ENCODE measurements around the gene CLEC2D.
A peak's percentile ranks its signal among the peaks of the same experiment; 100 is the strongest.
"Not testable (repeated sequence)": the region's sequence is repeated elsewhere in the genome, so short reads cannot be mapped to it uniquely, and the experiment has no call there.

The CLEC2D gene

DNA sequence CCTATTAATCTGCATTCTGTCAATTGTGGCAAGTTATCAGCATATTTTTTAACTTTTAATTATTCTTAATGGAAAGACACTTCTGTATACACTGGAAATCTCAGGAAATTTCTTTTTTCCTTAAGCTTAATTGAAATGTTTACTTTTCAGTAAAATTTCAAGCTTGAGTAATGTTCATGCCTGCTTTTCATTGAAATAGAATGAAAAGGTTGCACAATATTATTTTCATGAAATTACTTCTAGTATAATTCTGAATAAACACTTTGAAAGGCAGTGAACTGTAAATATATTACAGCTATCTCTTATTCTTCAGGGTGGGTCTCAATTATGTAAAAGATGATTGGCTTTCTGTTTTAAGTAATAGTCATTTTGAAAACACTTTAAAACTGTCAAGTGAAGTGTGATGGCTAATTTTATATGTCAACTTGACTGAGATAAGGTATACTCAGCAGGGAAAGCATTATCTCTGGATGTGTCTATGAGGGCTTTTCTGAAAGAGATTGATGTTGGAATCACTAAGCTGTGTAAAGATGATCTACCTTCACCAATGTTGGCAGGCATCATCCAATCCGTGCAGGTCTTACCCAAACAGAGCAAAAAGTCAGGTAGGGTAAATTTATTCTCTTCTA, 29.9 kb downstream of the CLEC2D start:
- FAIRE-seq (no peak), DNase-seq (ENCODE audit: low spot score) (no peak)

DNA sequence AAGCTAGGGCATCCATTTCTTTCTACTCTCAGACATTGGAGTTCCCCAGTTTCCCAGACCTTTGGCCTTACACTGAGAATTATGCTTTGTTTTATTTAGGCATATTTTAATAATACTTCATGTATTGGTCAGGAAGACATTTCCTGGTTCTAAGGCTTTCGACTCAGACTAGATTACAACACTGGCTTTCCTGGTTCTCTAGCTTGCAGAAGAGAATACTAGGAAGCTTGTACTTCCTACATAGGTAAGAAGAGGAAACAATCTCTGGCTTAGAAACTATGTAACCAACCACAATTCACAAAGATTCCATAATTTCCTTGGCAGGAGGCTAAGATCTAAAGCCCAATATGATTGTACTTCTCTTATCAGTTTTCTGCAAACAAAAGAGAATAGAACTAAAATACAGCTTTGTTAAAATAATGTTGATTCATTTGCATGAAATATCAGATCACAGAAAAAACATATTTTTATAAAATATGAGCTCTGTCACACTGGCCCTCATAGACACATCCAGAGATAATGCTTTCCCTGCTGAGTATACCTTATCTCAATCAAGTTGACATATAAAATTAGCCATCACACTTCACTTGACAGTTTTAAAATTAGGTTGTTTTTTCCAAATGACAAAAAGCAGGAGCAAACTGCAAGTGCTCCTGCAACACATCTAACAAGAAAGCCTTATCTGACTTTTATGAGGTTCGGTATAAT, 30.5 kb downstream of the CLEC2D start:
- no peak for DNase-seq (ENCODE audit: low spot score)
- no peak for FAIRE-seq

DNA sequence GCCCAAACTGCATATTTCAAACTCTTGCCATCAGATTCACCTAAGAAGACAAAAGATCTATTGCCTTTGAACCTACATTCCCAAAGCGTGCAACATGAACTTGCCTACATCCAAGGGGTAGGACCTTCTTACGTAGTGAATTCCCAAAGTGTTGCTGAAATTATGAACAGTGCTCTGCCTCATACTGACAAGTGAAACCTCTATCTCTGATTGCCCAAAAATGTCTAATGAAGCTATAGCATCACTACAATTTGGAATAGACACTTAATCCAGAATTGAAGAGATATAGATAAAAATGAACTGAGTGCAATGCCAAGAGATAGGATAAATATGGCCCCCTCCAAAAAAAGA, 31.1 kb downstream of the CLEC2D start:
- FAIRE-seq (no peak), DNase-seq (ENCODE audit: low spot score) (no peak)

DNA sequence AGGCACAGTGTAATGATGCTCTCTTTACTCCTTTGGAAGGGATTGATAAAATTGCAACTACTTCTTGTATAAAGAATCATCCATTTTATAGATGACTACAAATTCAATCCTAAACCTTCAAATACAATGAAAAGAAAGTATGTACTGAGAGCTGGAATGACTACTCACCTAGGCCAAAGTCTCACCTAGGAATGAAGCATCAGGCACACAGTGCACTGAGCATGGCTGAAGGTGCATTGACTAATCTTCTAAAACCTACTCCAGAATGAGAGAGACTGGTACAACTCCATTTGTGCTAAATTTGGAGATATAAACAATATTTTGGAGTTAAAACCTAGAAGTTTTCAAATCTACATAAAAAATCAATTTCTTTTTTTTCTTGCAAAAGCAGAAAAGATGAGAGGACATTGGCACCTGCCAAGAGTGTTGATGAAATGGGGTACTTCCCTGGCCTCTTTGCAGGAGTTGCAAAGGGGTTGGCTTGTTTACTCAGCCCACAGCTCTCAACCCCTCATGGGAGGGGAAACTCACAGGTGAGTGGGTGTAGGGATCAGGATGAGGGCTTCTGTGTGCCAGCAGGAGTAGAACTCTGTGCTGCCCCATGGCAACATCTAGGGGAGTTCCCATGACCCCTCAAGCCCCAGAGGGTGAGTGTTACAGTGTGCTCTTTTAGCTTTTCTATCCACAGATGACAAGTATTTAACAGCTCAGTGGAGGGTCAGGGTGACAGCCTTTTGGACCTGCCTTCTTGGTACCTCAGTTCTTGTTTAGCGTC, 32.1 kb downstream of the CLEC2D start:
- FAIRE-seq = no peak

DNA sequence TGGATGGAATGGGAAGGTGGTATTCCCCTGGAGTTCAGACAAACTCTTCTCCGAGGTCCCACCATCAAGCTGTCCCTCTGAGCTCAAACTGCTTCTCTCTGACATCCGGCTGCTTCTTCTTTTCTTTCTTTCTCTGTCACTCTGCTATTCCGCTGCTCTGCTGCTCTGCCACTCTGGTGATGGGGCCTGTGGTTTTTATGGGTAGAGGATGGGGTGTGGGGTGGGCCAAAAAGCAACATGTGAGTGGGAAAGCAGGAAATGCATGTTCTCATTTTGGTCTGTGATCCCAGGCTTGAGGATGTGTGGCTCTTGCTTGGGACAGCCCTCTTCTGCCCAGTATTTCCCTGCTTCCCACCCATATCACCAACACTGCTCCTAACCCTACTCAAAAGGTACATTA, 32.7 kb downstream of the CLEC2D start:
- DNase-seq (ENCODE audit: low spot score) (no peak), FAIRE-seq (no peak)

More for the DNA sequence above, 32.1 kb downstream of the CLEC2D start:
- no peak for DNase-seq (ENCODE audit: low spot score)

DNA sequence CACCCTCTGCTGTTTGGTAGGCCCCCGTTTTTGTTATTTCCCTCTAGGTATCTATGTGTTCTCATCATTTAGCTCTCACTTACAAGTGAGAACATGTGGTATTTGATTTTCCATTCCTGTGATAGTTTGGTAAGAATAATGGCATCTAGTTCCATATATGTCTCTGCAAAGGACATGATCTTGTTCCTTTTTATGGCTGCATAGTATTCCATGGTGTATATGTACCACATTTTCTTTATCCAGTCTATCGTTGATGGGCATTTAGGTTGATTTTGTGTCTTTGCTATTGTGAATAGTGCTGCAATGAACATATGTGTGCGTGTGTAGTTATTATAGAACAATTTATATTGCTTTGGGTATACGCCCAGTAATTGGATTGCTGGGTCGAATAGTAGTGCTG, 35.0 kb downstream of the CLEC2D start:
- not testable (repeated sequence) for FAIRE-seq; DNase-seq (ENCODE audit: low spot score)

DNA sequence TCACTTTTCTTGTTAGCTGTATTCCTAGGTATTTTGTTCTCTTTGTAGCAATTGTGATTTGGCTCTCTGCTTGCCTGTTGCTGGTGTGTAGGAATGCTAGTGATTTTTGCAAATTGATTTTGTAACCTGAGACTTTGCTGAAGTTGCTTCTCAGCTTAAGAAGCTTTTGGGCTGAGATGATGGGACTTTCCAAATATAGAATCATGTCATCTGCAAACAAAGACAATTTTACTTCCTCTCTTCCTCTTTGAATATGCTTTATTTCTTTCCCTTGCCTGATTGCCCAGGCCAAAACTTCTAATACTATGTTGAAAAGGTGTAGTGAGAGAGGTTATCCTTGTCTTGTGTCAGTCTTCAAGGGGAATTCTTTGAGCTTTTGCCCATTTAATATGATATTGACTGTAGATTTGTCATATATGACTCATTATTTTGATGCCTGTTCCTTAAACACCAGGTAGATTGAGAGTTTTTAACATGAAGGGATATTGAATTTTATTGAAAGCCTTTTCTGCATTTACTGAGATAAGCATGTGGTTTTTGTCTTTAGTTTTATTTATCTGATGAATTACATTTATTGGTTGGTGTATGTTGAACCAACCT, 36.7 kb downstream of the CLEC2D start:
- no peak for FAIRE-seq
- DNase-seq (ENCODE audit: low spot score) = no peak

DNA sequence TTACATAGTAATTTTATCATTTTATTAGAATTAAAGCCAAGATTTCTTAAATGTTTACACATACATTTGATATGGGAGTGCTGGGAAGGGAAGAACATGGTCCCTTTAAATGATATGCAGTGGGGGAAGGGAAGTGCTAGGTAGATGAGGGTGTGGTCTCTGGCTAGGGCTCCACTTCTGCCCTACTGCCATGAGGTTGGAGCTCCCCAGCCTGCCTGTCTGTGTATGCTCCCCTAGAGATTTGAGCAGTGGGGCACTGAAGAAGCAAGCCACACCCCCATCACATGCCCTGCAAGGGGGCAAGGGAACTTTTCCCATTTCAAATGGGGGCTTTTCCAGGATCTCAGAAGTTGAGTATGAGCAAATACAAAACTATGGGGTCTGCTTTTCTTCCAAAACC, 37.8 kb downstream of the CLEC2D start:
- FAIRE-seq (no peak), DNase-seq (ENCODE audit: low spot score) (no peak)

DNA sequence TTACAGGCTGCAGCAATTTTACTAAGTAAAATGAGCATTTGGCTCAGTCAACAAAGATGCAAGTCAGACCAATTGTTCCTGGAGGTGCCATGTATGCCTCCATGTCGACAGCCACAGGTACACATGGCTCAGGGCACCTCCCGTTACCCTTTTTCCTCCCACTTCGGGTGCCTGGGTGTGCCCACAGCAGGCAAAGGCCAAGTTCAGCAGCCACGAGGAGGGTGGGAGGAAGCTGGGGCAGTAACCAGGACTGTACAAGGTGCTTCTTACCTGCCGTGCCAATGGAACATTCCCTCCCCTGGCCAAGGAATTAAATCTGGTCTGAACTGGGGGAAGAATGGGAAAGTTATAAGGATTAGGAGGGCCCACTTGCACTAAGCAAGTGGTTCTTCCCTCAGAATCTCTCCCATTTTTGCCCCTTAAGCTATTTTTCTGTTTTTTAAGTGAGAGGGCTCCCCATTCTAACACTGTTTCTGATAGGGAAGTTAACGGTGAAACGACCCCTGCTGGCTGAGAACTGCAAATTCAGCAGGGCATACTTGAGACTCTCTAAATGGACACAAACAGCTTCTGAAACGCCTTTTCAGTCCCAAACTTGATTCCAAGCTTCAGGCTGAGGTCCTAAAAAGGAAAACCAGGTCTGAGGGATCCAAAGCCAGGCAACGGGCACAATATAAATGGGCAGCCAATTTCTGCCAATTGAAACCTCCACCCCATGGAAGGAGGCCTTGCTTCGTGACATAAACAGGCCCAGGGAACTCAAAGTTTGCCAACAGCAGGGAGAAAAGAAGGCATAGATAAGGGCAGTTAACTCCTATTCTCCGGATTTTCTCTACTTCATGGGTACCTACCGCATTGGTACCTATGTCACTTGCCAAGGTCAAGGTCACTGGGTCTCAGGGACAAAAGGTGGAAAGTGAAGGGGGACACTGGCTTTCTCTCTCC, 38.6 kb downstream of the CLEC2D start:
- FAIRE-seq (no peak), DNase-seq (ENCODE audit: low spot score) (peak; percentile 13)

DNA sequence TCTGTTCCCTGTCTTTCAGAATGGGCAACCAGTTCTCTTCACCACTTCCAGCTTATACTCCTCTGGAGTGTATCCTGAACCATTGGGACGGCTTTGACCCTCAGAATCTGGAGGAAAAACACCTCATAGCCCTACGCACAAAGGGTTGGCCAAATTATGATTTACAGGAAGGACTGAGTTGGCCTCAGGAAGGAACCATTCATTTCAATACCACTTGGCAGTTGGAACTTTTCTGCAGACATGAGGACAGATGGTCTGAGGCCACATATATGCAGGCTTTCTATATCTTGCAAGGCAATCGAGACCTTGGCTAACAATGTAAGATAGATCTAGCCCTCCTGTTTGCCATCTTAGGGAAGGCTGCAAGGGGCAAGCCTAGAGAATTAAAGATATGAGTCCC, 39.3 kb downstream of the CLEC2D start:
- FAIRE-seq = no peak
- no peak for DNase-seq (ENCODE audit: low spot score)

DNA sequence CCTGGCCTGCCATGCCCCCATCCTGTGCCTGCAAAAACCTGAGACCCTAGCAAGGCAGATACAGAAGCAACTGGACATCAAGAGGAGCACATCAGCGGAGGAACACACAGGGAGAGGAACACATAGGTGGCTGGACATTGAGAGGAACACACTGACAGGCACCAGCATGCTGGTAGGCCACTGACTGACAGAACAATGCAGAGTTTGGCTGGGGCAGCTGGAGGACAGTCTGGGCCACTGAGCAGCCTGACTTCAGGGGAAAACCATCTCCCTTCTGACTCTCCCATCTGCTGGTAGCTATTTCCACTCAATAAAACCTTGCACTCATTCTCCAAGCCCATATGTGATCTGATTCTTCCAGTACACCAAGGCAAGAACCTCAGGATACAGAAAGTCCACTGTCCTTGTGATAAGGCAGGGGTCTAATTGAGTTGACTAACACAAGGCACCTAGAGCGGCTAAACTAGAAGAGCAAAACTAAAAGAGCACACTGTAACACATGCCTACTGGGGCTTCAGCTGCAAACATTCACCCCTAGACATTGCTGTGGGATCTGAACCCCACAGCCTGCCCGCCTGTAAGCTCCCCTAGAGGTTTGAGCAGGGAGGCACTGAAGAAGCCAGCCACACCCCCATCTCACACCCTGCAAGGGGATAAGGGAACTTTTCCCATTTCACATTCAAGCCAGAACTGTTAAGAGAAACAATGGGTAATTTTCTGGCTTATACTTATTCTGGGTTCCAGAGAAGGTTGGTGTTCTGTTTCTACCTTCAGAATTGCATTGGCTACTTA, 41.3 kb downstream of the CLEC2D start:
- DNase-seq (ENCODE audit: low spot score) = no peak
- FAIRE-seq = no peak

DNA sequence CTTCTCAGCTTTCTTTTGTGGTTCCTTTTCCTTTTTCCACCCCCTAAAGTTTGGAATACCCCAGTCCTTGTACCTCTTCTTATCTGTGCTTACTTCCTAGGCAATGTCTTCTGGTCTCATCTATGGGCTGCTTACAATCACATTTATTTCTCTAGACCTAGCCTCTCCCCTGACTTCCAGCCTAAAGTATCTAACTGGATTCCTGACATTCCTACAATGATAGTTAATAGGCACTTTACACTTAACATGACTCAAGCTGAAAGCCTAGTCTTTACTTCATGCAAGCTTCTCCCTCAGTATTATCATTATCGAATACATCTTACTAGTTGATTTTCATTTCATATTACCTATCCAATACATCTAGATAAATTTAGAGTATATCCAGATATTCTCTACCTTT, 42.2 kb downstream of the CLEC2D start:
- DNase-seq (ENCODE audit: low spot score) = no peak
- FAIRE-seq = no peak

DNA sequence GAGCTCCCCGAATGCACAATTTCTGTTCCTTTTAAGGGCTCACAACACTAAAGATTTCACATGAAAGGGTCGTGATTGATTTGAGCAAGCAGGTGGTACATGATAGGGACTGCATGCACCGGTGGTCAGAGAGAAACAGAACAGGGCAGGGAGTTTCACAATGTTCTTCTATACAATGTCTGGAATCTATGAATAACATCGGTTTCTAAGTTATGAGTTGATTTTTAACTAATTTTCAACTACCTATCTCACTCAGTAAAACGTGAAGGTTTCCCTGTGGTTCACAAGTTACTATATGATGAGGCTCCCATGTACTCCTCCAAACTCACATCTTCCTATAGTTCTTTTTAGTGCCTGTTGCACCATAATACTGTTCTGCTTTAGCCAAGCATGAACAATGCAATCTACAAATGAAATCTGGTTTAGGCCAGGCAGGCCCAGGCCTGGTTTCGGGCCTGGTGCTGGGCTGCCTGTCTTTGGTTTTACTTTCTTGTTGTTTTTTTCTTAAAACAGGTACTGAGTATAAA, 43.6 kb downstream of the CLEC2D start:
- not testable (repeated sequence) for DNase-seq (ENCODE audit: low spot score); FAIRE-seq

DNA sequence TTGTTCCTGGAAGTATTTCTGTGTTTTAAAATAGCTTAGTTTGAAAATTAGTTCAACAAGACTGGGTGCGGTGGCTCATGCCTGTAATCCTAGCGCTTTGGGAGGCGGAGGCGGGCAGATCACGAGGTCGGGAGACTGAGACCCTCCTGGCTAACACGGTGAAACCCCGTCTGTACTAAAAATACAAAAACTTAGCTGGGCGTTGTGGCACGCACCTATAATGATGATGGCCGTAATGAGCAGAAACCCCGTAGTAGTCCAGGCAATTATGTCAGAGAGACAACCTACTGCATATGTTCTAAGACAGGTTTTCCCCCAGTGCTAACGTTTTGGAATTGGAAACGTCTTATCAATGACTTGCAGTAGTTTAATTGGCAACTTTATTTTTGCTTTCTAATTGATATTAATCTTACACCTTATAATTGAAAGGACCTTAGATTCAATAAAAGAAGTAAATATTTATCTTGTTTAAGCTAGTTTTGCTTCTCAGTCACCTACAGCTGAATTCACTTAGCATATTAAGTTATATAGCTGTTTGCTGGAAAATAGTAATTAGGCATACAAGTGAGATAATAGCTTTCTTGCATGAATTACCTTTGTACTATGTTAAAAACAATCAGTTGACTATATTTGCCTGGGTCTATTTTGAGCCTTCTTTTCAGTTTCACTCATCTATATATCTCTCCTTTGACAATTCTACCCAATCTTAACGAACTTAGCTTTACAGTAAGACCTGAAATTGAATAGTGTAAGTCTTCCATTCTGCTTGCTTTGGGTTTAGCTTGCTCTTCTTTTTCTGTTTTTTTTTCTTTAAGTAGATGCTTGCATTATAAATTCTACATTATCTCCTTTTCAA, 47.8 kb downstream of the CLEC2D start:
- DNase-seq (ENCODE audit: low spot score) (no peak), FAIRE-seq (no peak)

DNA sequence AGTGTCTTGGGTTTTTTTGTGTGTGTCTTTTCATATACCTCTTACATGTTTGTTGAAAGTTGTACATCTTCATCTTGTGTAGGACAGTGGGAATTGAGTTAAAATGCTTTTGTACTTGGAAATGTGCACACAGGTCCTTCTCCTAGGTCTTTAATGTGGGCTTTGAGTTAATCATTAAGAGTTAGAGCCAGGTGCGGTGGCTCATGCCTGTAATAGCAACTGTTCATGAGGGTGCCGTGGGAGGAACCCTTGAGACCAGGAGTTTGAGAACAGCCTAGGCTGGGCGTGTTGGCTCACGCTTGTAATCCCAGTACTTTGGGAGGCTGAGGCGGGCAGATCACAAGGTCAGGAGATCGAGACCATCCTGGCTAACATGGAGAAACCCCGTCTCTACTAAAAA, 49.5 kb downstream of the CLEC2D start:
- no peak for FAIRE-seq
- no peak for DNase-seq (ENCODE audit: low spot score)

DNA sequence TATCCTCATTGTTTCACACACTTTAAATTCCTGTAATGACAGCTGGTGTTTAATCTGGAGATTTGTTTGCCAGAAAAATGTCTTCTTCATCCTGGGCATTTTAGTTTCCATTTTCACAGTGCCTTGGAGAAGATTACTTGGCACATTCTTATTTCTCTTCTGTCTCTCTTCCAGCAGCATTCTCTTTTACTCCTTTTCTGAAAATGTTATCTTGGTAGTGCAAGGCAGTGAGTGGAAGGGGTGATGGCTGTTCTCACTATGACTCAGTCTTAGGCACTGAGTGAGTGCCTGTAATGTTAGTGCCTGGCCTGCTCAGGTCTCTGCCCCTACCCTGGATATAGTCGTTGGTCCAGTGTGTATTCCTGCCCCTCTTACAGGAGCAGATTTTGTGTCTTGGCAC, 50.3 kb downstream of the CLEC2D start:
- no peak for FAIRE-seq
- DNase-seq (ENCODE audit: low spot score) = no peak

DNA sequence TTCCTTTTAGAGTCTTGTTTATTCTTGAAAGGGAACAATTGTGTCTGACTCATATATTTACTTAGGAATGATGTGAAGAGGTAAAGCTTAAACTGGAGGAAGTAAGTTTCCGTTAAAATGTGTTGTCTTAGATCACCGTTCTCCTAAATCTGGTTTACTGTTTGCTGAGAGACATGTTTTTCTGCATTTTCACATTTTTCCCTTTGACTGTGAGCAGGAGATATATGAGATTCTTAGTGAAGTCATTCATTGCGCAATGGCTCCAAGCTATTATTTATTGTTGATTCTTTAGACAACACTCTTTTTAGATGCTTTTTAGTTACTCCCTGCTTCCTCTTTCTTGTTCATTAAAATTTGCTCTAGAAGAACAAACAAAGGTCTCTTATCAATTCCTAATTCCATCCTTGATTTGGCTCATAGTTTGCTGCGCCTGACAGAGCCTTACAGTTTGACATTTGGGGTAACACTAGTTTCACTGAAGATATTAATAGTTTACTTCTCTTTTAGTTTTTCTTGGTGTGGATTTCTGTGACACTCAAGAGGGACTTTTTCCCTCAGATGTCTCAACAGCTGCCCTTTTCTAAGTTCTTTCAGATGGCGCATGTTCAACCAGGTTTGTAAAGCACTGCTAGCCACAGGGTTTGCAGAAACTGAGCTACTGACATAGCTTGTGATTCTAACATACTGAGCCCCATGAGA, 52.0 kb downstream of the CLEC2D start:
- no peak for FAIRE-seq
- no peak for DNase-seq (ENCODE audit: low spot score)

DNA sequence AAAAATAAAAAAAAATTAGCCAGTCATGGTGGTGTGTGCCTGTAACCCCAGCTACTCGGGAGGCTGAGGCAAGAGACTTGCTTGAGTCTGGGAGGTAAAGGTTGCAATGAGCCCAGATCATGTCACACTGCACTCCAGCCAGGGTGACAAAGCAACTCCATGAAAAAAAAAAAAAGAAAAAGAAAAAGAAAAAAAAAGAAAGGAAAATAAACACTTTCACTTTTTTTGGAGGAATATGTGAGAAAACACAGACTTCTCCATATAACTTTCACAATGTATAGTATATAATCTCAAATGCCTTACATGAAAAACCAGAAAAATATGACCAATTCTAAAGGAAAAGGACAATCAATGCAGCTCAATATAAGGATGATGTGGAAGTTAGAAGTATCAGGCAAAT, 54.5 kb downstream of the CLEC2D start:
- no peak for FAIRE-seq

More for the DNA sequence above, 54.5 kb downstream of the CLEC2D start:
- DNase-seq (ENCODE audit: low spot score) = no peak
